Uterus (tissue), 2 donors: ENCODE results near the gene SCAI.

Experiments
- CTCF ChIP-seq, 4 experiments: fragments of 200-600 bp in 2 of 4; fragments of 450-650 bp in 2 of 4; sonication (generic) in 2 of 4; IDR thresholded peaks; one replicate each; pipeline ENCODE4 v1.5.1; 2016 to 2019; ENCODE audit warnings: antibody characterized with exemption in 4 of 4, mild to moderate bottlenecking in 2 of 4, moderate library complexity in 1 of 4
- POLR2A ChIP-seq, 2 donors: fragments of 450-650 bp; IDR thresholded peaks; one replicate each; pipeline ENCODE4 v1.6.1; 2016; ENCODE audit warnings: antibody characterized with exemption in 2 of 2, mild to moderate bottlenecking in 1 of 2, moderate library complexity in 1 of 2

- TF ChIP-seq POLR2A (IDR thresholded peaks at IDR 0.05) (no peak), CTCF (IDR thresholded peaks at IDR 0.05) (no peak)
Observed at GRCh38 chr9:125189011-125189360, 45.7 kb upstream of the SCAI start.
